ENCODE measurements around the gene NSUN2. TPM values are rescaled to one million over a fixed set of nuclear protein-coding genes. Genes with fewer than 3 reads are reported as not detected.

Gene NSUN2
- total RNA-seq, 2 donors from 2014 or later, result 21.2 to 21.4 TPM

DNA sequence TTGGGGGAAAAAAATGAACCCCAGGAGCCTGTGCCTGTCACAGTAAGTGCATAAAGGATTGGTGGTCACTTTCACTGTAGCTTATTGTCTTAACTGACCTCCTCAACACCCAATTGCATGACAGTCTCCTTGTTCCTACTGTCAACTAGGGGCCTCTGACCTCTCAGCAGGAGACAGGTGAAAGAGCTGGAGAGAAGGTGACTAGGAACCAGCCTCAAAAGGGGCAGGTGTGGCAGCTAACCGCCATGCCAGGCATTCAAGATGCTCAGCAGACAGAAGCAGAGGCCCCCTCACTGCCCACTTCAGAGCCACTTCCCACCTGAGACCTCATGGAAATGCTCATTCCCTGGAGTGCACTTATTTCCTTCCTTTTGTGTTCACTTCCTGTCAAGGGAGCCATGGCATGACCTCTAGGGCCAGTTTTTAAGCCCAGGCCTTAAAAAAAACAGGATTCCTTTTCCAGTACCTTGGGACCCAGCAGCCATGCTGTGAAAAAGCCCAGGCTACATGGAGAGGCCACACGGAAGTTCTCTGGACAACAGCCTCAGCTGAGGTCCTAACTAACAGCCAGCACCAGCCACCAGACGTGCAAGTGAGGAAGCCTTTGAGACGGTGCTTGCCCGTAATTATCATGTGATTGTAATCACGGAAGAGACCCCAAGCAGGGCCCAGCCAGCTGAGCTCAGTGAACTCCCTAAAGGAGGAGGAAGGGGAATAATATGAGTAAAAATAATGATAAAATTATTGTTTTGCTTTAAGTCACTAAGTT lies 74.9 kb downstream of the NSUN2 start:
- H3K27me3 ChIP-seq, result no peaks in the 10 kb centered on the region
- H3K36me3 ChIP-seq, result no peaks in the 10 kb centered on the region
- H3K27ac ChIP-seq, result no peak overlapping the region
- no peak overlapping the region for H3K4me3 ChIP-seq
- no peaks in the 10 kb centered on the region for H3K4me1 ChIP-seq
- TF ChIP-seq CTCF (IDR thresholded peaks at IDR 0.05), result no peak
- DNase-seq (ENCODE audit: low spot score), result peak; percentile 13
- H3K9me3 ChIP-seq, result no peaks in the 10 kb centered on the region

GRCh38 chr5:6556802-6557102 lies 76.1 kb downstream of the NSUN2 start:
- Histone ChIP-seq H3K4me1 (no peaks in the 10 kb centered on the region), H3K4me3 (no peak overlapping the region), H3K27me3 (no peaks in the 10 kb centered on the region), H3K9me3 (no peaks in the 10 kb centered on the region), H3K27ac (no peak overlapping the region), H3K36me3 (no peaks in the 10 kb centered on the region)
- peak; percentile 4 for DNase-seq (ENCODE audit: low spot score)
- TF ChIP-seq CTCF (IDR thresholded peaks at IDR 0.05), result no peak

DNA sequence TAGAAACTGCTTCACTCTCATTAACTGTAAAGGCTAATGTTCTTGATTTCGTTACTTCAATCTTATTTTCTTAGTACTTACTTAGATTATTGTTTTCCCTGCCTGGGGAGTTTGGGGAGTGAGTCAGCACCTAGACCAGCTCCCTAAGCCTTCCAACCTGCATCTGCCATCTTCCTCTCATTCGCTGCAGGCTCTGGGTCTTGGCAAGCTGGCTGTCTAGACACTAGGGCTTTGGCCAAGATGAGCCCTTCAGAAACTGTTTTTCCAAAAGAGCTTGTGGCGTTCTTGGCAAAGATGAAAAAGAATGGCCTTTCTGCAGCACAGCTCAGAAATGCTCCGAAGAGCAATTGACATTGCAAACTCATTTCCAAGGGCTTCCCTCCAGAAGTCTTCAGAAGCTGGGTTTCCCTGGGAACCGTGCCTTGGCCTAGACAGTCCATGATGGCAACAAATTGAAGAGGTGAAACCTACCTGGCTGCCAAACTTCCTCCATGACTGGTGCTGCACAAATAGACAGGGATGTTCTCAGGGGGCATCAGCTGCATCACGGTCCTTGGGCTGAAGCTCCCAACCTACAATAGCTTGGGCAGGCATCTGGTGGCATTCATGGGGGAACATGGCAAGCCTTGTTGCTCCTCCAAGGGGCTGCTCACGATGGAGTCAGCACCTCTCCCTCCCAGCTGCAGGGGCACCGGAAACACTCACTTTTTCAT lies 76.6 kb downstream of the NSUN2 start:
- TF ChIP-seq CTCF (IDR thresholded peaks at IDR 0.05), result no peak
- DNase-seq (ENCODE audit: low spot score), result peak; percentile 57
- H3K36me3 ChIP-seq, result no peaks in the 10 kb centered on the region

GRCh38 chr5:6554812-6555211 lies 78.0 kb downstream of the NSUN2 start:
- H3K4me1 ChIP-seq, result no peaks in the 10 kb centered on the region
- H3K4me3 ChIP-seq, result no peak overlapping the region
- H3K27me3 ChIP-seq, result no peaks in the 10 kb centered on the region
- H3K27ac ChIP-seq, result no peak overlapping the region
- no peak for DNase-seq (ENCODE audit: low spot score)
- TF ChIP-seq CTCF (IDR thresholded peaks at IDR 0.05), result no peak
- no peaks in the 10 kb centered on the region for H3K36me3 ChIP-seq
- H3K9me3 ChIP-seq, result no peaks in the 10 kb centered on the region

More for the DNA sequence above, 76.6 kb downstream of the NSUN2 start:
- Histone ChIP-seq H3K4me3 (no peak overlapping the region), H3K9me3 (no peaks in the 10 kb centered on the region), H3K27me3 (no peaks in the 10 kb centered on the region), H3K4me1 (no peaks in the 10 kb centered on the region), H3K27ac (no peak overlapping the region)

DNA sequence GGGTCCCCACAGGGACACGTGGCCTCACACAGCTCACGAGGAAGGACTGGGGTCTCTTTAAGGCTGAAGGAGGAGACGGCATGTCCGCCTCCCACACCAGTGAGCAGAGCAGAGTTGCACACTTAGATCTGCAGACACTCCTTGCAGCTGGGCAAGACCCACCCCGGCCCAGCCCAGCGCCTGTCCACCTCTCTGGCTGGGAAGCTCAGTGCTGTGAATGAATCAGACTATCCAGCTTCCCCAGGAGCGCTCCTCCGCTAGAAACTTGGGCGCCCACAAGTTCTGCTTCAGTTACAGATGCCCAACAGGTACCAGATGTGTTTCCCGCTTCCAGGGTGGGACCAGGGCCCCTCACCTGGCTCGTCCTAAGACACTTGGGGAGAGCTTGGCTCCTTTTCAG lies 78.9 kb downstream of the NSUN2 start:
- Histone ChIP-seq H3K4me3 (no peak overlapping the region), H3K36me3 (no peaks in the 10 kb centered on the region), H3K9me3 (no peaks in the 10 kb centered on the region), H3K27ac (no peak overlapping the region), H3K4me1 (no peaks in the 10 kb centered on the region), H3K27me3 (no peaks in the 10 kb centered on the region)
- DNase-seq (ENCODE audit: low spot score), result peak; percentile 32
- no peak for TF ChIP-seq CTCF (IDR thresholded peaks at IDR 0.05)
